Muscle of arm (tissue), 12 donors: ENCODE results near the gene ZFPM1. TPM values are rescaled to one million over a fixed set of nuclear protein-coding genes. Genes with fewer than 3 reads are reported as not detected.
A peak's percentile ranks its signal among the peaks of the same experiment; 100 is the strongest.

Experiments used
- DNase-seq: peaks from one replicate; pipeline ENCODE4 v3.0.0-alpha.2; 2013
- polyA plus RNA-seq, 12 donors: library from polyadenylated mRNA; unstranded; fragments of 120-200 nt; gene quantifications; one replicate each; pipeline ENCODE4 v1.2.1, GENCODE V29; 2013; ENCODE audit not compliant: insufficient read length in 12 of 12

ZFPM1 gene
- polyA plus RNA-seq, 12 donors, result 0.74 to 3.9 (median 1.1) TPM; not detected in 2

DNA sequence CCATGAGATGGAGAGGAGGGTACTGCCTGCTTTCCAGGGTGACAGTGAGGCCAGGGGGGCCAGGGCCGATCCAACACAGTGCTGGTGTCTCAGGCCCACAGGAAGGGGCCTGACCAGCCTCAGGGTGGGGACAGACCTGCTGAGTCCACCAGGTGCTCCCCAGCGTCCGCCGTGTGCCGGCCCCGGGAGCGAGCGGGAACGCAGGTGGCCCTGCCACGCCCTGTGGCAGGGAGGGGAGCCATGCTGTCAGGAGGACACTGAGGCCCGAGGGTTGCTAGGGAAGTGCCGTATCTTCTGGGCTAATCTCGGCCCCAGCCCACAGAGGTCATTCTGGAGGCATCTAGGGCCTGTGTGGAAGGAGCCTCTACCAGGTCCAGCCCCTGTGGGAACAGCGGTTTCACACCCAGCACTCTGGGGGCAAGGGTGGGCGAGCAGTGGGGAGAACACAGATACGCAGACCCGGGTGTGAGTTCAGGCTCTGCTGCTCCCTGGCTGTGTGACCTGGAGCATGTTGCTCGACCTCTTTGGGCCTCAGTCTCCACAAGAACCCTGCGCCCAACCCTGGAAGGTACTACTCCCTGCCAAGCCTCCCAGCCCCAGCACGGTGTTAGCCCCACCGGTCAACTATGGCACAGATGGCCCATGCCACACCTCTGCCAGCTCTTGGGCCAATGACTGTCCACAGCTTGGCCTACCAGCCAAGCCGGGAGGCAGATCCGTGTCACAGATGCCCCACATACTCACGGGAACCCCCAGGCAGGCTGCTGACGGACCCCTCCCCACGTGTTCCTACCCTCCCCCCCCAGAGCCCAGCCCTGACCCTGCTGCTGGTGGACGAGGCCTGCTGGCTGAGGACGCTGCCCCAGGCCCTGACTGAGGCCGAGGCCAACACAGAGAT is 73.2 kb downstream of the ZFPM1 start:
- DNase-seq, result no peak

DNA sequence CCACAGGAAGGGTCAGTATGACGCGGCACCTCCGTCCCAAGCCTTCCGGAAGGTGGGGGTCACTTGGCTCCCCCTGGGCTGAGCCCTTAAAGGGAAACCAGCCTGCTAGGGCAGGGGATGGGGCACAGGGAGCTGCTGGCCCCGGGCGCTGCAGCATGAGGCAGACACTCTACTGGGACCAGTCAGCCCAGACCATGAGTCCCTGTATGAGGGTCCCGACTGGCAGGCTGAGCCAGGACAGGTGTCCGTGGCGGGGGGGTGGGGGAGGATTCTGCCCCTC is 73.8 kb downstream of the ZFPM1 start:
- DNase-seq, result no peak

DNA sequence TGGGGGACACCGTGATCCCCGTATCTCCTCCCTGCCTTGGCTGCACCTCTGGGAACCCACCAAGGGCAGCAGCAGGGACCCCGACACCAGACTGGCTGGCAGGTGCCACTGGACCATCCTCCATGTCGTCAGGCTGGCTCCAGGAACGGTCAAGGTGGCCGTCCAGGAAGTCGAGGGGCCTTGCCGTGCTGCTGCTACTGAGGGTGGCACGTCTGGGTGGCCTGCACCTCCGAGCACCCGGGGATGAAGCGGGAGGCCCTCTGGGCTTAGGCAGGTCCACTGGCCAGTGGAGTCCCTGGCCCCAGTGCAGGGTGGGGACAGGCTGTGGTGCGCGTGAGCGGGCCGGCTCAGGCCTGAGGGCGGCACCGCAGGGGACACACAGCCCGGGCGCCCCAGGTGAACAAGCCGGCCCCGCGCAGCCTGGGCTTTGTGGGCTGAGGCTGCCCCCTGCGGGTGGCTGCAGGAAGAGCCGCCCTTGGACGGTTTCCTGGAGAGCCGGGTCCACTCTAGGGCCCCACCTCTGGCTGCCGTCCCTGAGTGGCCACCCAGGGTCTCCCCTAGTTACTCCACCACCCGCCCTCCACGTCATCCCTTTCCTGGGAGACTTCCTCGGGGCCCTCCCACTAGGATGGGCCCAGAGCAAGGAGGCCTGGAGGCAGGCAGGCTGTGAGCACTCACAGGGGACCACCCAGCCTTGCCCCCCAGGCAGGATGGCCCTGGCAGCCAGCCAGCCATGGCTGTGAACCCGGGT is 74.3 kb downstream of the ZFPM1 start:
- DNase-seq, result peak; percentile 76

DNA sequence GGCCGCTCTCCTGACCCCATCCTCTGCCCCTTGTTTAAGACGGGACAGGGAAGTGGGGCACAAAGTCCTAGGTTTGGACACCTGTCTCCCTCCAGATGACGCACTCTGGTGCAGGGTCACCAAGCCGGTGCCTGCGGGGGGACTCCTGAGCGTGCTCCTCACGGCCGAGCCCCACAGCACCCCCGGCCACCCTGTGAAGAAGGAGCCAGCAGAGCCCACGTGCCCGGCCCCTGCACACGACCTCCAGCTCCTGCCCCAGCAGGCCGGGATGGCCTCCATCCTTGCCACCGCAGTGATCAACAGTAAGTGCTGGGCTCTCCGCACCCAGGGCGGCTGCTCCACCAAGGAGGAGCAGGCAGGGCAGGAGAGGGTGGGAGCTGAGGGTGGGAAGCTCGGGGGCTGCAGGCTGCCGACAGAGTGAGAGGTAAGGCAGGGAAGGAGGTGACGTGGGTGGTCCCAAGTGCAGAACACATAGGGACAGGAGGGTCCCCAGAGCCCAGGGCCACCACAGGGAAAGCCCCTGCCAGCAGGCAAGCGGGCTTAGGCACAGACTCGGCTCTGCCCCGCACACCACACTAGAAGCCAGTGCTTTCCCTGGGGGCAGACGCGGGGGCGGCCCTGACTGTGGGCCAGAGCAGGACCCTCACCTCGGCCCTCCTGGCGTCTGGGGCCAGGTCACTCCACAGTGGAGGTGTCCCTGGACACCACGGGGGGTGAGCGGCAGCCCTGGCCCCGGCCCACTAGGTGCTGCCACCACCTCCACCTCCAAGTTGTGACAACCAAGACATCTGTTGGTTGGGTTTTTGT is 75.1 kb downstream of the ZFPM1 start:
- no peak for DNase-seq

DNA sequence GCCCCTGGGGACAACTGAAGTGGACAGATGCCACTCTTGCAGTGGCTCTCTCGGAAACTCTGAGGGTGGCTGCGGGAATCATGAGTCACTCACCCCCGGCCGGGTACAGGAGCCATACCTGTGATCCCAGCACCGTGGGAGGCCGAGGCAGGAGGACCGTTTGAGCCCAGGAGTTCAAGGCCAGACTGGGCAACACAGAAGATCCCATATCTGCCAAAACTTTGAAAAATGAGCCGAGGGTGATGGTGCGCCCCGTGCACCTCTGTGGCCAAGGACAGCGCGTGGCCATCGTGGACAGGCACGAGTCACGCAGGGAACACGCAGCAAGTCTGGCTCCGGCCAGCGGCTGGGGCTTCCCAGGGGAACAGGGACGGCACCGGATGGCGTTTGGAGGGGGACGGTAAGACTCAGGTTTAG is 75.8 kb downstream of the ZFPM1 start:
- DNase-seq, result no peak

DNA sequence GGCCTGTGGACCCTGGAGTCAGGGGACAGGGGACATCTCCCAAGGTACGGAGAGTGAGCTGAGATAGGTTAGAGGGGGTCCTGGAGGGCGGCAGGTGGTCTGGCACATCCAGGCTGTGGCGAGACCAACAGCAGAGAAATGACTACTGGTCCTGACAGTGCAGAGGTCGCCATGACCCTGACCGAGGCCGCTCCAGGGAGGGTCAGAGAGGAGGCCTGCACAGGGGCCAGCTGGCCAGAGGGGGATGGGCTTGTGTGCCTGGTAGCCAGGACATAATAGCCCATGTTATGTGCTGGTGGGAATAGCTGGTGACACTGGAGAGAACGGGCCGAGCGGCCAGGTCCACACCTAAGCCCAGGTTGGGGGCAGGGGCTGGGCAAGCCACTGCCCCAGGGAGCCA is 76.5 kb downstream of the ZFPM1 start:
- no peak for DNase-seq

DNA sequence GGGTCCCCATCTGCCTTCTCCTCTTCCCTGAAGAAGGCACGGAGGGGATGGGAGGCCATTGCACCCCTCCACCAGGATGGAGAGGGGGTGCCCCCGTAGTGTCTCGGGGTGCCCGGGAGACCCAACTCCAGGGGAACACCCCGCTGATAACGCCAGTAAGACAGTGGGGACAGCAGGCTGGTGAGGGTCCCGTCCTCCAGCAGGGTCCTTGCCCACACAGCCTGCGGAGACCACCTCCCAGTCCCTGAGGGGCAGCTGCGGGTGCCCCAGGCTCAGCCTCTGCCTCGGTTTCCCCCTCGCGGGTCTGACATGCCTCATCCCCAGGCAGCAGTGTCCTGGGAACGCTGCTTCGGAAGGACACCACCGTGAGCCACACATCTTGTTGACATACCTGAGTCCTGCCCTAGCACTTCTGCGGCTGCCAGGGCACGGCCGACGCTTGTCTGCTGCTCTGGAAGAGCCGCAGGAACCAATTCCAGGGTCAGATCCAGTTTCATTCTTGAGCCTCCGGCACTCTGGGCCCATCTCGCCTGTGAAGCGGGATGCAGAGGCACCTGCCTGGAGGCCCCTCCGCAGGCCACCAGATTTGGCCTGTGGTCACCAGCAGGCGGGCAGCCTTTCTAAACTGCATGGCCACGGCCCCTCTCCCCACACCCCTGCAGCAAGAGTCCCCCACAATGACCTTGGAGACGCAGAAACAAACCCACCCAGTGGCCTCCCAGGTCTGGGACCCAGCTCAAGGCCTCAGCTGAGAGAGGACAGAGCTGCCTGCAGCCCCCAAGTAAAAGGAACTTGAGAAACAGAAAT is 77.2 kb downstream of the ZFPM1 start:
- DNase-seq, result no peak

DNA sequence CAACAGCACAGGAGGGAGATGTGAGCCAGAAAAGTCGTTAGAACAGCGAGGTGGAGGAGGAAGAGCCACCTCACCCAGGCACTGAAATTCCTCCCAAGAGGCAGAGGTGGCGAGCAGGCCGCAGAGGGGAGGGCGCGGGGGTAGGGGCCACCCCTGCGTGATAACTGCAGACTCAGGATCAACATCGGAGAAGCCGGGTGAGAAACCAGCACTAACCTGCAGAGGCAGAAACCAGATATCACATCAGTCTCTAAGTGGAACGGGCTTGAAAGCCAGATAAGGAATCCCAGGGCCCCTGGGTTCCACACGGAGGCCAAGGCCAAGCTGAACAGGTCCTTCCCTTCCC is 77.8 kb downstream of the ZFPM1 start:
- DNase-seq, result no peak

DNA sequence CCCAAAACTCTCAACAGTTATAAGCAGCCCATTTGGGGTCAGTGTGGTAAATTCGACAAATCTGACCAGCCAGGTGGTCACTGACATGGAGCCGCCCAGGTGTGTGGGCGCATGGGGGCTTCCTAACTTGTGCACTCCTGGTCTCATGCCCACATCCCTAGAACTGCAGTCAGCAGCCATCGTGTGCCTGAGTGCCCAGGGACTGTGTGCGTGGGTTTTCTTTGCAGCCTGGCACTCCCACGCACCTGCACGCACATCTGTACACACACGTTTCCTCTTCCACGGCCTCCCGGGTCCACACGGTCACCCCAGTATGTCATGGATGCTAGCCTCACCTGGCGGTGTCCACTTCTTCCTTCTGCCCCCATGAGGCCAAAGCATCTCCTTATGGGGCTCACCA is 78.3 kb downstream of the ZFPM1 start:
- DNase-seq, result no peak

DNA sequence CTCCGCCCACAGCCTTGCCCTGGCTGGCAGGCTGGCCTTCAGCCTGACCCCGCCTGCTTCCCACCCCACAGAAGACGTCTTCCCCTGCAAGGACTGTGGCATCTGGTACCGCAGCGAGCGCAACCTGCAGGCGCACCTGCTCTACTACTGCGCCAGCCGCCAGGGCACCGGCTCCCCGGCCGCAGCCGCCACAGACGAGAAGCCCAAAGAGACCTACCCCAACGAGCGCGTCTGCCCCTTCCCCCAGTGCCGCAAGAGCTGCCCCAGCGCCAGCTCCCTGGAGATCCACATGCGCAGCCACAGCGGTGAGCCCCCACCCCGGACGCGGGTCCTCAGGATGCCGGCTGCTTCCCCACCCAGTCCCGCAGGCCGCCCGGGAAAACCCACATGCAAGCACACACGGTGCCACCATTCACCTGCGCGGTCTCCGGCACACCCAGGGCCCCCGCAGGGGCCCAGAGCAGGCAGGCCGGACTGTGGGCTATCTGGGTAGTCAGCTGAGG is 78.9 kb downstream of the ZFPM1 start:
- no peak for DNase-seq

DNA sequence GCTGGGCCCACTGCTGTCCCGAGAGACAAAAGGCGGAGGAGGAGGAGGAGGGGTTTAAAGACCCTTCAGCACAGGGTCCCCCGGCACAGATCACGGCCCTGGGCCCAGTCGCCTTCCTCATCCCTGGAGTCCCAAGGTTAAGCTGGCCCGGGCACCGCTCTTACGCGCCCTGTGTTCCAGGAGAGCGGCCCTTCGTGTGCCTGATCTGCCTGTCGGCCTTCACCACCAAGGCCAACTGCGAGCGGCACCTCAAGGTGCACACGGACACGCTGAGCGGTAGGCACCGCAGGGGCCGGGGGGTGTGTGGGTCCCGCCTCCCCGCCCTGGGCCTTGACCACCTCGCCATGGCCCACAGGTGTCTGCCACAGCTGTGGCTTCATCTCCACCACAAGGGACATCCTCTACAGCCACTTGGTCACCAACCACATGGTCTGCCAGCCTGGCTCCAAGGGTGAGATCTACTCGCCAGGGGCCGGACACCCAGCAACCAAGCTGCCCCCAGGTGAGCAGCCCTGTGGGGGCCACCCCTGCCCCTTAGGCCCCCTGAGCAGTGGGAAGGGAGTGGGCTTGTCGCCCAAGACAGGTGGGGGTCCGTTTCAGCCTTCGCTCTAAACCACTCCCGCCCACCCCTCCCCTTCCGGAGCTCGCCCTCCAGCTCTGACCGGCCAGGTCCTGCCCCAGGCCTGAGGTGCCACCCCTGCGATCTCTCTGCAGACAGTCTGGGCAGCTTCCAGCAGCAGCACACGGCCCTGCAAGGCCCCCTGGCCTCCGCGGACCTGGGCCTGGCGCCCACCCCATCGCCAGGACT is 79.6 kb downstream of the ZFPM1 start:
- DNase-seq, result no peak

DNA sequence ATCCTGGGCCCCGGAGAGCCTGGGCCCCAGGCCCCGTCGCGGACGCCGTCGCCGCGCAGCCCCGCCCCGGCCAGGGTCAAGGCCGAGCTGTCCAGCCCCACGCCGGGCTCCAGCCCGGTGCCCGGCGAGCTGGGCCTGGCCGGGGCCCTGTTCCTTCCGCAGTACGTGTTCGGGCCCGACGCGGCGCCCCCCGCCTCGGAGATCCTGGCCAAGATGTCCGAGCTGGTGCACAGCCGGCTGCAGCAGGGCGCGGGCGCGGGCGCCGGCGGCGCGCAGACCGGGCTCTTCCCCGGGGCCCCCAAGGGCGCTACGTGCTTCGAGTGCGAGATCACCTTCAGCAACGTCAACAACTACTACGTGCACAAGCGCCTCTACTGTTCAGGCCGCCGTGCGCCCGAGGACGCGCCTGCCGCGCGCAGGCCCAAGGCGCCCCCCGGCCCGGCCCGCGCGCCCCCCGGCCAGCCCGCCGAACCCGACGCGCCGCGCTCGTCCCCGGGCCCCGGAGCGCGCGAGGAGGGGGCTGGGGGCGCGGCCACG is 80.4 kb downstream of the ZFPM1 start:
- no peak for DNase-seq

DNA sequence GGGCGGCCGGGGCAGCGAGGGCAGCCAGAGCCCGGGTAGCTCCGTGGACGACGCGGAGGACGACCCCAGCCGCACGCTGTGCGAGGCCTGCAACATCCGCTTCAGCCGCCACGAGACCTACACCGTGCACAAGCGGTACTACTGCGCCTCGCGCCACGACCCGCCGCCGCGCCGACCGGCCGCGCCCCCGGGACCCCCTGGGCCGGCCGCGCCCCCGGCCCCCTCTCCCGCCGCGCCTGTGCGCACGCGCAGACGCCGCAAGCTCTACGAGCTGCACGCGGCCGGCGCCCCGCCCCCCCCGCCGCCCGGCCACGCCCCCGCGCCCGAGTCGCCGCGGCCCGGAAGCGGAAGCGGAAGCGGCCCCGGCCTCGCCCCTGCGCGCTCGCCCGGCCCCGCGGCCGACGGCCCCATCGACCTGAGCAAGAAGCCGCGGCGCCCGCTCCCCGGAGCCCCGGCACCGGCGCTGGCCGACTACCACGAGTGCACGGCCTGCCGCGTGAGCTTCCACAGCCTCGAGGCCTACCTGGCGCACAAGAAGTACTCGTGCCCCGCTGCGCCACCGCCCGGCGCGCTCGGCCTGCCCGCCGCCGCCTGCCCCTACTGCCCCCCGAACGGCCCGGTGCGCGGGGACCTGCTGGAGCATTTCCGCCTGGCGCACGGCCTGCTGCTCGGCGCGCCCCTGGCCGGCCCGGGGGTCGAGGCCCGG is 81.0 kb downstream of the ZFPM1 start:
- DNase-seq, result peak; percentile 61

DNA sequence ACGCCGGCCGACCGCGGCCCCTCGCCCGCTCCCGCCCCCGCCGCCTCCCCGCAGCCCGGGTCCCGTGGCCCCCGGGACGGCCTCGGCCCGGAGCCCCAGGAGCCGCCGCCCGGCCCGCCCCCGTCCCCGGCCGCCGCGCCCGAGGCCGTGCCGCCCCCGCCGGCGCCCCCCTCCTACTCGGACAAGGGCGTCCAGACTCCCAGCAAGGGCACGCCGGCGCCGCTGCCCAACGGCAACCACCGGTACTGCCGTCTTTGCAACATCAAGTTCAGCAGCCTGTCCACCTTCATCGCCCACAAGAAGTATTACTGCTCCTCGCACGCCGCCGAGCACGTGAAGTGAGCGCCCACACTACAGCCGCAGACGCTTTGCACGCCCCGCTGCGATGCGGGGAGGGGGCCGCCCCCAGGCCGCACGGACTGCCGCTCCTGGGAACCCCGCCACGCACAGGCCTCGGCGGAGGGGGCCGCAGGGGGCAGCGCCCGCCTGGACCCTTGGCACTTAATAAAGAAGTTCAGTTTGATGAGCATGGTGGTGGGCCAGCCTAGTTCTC is 81.6 kb downstream of the ZFPM1 start:
- DNase-seq, result no peak

DNA sequence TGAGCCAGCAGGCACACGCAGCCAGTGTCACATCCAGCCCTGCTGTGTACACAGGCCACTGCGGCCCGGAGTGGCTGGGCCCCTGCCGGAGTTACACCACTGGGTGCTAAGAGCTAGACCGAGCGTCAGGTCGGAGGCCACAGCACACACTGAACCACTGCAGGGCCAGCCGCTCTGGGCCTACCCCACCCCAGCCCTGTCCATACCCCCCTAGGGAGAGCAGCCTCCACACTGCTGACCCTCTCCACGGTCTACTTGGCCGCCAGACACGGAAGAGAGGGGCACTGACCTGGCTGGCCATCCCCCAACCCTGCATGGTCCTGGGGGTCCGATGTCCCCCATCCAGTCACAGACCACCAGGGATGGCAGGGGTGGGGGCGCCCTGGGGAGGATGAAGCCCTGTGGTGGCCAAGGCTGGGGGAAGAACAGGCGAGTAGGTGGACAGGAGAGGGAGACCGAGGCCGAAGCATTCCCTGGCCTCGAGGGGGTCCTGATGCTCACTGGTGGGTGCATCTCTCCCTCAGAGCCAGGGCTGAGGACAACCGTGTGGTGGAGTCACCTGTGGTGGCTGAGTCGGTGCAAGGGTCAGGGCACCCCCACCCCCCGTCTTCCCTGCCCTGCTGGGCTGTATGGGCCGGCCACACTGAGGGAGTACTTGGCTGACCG is 82.2 kb downstream of the ZFPM1 start:
- no peak for DNase-seq

DNA sequence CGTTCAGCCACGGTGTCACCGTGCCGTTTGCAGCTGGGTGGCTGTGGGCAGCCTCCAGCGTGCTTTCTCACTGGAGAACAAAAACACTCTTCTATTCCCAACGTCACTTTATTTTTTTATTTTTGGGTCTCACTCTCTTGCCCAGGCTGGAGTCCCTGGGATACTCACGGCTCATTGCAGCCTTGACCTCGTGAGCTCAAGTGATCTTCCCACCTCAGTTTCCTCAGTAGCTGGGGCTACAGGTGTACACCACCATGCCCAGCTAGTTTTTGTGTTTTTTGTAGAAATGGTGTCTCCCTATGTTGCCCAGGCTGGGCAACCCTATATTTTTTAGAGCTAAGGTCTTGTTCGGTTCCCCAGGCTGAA is 82.8 kb downstream of the ZFPM1 start:
- DNase-seq, result no peak

DNA sequence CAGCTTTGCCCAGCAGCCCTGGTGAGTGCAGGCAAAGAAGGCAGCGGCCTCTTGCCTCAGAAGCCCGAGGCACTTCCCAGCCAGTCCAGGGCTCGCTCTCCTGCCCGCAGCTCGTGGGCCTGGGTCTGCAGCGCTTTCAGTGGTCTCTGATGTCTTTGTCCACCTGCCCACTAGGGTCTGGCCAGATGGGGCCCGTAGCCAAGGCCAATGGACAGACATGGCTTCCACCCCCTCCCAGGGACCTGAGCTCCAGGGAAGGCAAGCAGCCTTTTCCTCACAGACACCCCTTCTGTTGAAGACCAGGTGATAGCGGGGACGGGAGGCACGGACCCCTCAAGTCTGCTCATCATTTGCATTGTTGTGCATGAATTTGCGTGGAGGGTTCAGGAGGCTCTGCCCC is 83.4 kb downstream of the ZFPM1 start:
- DNase-seq, result no peak

DNA sequence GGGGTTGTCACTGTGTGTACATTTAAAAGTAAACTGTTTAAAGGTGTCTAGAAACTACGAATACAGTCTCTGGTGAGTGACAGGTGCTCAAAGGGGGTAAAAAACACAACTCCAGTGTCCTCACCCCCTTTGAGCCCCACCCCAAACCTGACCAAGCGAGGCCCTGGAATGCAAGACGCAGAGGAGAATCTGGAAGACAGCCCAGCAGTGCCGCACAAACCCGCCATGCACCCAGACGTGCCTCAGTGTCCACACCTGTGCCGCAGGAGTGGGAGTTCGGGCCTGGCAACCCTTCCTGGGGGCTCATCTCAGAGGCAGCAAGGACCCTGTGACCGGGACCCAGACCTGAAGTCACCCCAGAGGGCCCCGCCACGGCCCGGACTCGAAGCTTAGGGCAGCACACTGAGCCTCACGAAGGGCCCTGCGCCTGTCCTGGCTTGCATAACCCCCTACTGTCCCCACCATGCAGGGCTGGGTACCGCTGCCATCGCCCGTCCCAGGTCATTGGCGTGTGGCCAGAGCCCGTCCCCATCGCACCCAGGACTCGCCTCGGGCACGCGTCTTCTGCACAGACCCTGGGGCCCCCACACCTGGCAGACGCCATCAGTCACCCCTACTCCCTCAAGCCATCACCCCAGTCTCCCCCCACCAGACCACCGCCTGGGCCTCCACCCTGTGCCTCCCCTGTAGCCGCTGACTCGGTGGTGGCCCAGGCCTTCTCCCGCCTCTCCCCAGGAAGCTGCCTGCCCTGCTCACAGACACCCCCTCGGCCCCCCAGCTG is 84.1 kb downstream of the ZFPM1 start:
- DNase-seq, result no peak
